Upper lobe of right lung (tissue), 1 donor: ENCODE data around the gene CCDC40. TPM values are rescaled to one million over a fixed set of nuclear protein-coding genes. Genes with fewer than 3 reads are reported as not detected.

ENCODE experiments used
- ATAC-seq: fragments of 200-7000 bp; cut with Tn5 transposase; one replicate; pipeline ENCODE4 v1.9.1; 2020; ENCODE audit warnings: mild to moderate bottlenecking, moderate library complexity
- DNase-seq: peaks from one replicate; pipeline ENCODE4 v3.0.0-alpha.2; 2020
- H3K27ac ChIP-seq: fragments of 200-600 bp; one replicate; pipeline ENCODE4 v1.8.0; 2022
- H3K27me3 ChIP-seq: fragments of 200-600 bp; one replicate; pipeline ENCODE4 v1.8.0; 2022; ENCODE audit warnings: mild to moderate bottlenecking
- H3K36me3 ChIP-seq: fragments of 200-600 bp; one replicate; pipeline ENCODE4 v1.8.0; 2022
- H3K4me1 ChIP-seq: fragments of 200-600 bp; one replicate; pipeline ENCODE4 v1.8.0; 2022
- H3K4me3 ChIP-seq: fragments of 200-600 bp; one replicate; pipeline ENCODE4 v1.8.0; 2022; ENCODE audit warnings: mild to moderate bottlenecking
- H3K9me3 ChIP-seq: fragments of 200-600 bp; one replicate; pipeline ENCODE4 v1.8.0; 2022
- intact Hi-C: fragments of 100-400 bp; cut with DNase I; formaldehyde crosslinking; loops from one replicate; pipeline ENCODE4 v1.11.0; 2022
- total RNA-seq: library from RNA; stranded (reverse); fragmentation: NEBNext Ultra II Directional; extraction: Animal tissue kit (Norgen Biotek cat#: 25700); gene quantifications from one replicate; pipeline ENCODE4 v1.2.1, GENCODE V29; 2021
- TF ChIP-seq, protein P1 (sequence below): fragments of 200-600 bp; IDR thresholded peaks from one replicate; pipeline ENCODE4 v1.8.0; 2022; ENCODE audit warnings: antibody characterized with exemption
- donor health status: DM: no; HTN: yes; CAD: no; lungs with severe emphysema.

The CCDC40 gene
- total RNA-seq, 1 donor from 2014 or later = 3.5 TPM

DNA sequence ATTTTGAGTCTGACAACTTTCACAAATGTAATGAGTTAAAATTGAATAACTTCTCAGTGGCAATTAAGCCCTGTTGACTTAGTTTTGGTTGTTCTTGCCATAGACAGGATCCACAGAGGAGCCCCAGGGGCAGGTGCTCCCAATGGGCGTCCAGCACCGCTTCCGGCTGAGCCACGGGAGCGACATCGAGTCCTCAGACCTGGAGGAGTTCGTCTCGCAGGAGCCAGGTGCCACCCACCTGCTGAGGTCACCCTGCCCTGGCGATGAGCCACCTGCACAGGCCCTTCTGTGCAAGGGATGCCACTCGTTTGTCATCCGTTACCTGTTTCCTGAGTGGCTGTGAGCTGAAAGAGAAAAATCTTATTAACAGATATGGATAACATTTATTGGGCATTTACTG lies 10.7 kb downstream of the CCDC40 start:
- H3K27ac ChIP-seq = no peak overlapping the region
- TF ChIP-seq, protein P1, sequence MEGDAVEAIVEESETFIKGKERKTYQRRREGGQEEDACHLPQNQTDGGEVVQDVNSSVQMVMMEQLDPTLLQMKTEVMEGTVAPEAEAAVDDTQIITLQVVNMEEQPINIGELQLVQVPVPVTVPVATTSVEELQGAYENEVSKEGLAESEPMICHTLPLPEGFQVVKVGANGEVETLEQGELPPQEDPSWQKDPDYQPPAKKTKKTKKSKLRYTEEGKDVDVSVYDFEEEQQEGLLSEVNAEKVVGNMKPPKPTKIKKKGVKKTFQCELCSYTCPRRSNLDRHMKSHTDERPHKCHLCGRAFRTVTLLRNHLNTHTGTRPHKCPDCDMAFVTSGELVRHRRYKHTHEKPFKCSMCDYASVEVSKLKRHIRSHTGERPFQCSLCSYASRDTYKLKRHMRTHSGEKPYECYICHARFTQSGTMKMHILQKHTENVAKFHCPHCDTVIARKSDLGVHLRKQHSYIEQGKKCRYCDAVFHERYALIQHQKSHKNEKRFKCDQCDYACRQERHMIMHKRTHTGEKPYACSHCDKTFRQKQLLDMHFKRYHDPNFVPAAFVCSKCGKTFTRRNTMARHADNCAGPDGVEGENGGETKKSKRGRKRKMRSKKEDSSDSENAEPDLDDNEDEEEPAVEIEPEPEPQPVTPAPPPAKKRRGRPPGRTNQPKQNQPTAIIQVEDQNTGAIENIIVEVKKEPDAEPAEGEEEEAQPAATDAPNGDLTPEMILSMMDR = no peak
- H3K9me3 ChIP-seq = no peaks in the 10 kb centered on the region
- no peak for DNase-seq
- no peak overlapping the region for H3K4me3 ChIP-seq
- H3K4me1 ChIP-seq = no peaks in the 10 kb centered on the region
- ATAC-seq = no peak
- H3K27me3 ChIP-seq = no peaks in the 10 kb centered on the region
- intact Hi-C loops = no loop called here
- no peaks in the 10 kb centered on the region for H3K36me3 ChIP-seq

DNA sequence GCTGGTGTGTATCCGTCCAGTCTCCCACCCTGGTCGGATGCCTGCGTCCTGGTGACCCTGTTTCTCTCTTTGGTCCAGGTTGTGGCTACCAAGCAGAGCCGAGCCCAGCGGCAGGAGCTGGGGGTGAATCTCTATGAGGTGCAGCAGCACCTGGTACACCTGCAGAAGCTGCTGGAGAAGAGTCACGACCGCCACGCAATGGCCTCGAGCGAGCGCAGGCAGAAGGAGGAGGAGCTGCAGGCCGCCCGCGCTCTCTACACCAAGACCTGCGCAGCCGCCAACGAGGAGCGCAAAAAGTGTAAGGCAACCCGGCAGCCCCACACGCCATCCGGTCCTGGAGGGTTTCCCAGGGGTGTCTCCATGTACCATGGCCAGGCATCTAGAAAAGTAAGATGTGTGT lies 13.5 kb downstream of the CCDC40 start:
- H3K27ac ChIP-seq = no peak overlapping the region
- ATAC-seq = no peak
- H3K4me3 ChIP-seq = no peak overlapping the region
- intact Hi-C loops = no loop called here
- H3K4me1 ChIP-seq = no peaks in the 10 kb centered on the region
- H3K27me3 ChIP-seq = no peaks in the 10 kb centered on the region
- no peak for DNase-seq
- H3K36me3 ChIP-seq = no peaks in the 10 kb centered on the region
- TF ChIP-seq, protein P1 = no peak
- no peaks in the 10 kb centered on the region for H3K9me3 ChIP-seq

DNA sequence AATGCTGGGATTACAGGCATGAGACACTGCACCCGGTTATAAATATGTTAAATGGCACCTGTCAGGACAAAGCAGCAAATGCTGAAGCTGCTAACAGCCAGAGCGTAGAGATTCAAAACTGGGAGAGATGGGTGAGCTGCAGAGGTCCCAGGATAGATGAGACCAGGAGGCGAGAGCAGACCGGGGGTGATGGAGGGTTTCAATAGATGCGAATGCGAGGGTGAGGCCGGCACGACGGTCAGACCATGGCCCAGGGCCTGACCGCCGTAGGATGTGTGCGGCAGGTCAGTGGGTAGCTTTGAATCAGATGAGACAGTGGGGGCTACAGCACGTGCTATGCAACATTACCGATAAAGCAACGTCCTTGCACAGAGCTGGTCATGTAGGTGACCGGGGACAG lies 14.3 kb downstream of the CCDC40 start:
- intact Hi-C loops = no loop called here
- ATAC-seq = no peak
- TF ChIP-seq, protein P1 = no peak
- Histone ChIP-seq H3K27ac (no peak overlapping the region), H3K27me3 (no peaks in the 10 kb centered on the region), H3K4me3 (no peak overlapping the region), H3K4me1 (no peaks in the 10 kb centered on the region), H3K9me3 (no peaks in the 10 kb centered on the region), H3K36me3 (no peaks in the 10 kb centered on the region)
- DNase-seq = no peak

DNA sequence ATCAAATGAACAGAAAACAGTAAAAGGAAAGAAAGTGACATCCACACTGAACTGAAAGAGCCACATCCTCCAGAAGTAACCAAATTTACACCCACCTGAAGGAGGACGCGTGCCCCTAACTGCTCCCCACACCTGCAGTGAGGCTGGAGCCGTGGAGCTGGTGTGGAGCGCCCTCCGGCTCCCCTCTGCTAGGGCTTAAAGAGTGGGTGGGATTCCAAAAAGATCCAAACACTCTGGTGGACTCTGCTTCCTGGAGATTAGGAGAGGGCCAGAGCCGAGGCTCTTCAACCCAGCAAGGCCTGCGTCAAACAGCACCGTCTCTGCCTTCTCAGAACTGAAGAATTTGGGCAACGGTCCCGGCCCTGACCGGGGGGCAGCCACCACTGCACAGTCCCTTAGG lies 15.2 kb downstream of the CCDC40 start:
- Histone ChIP-seq H3K9me3 (no peaks in the 10 kb centered on the region), H3K4me1 (no peaks in the 10 kb centered on the region), H3K36me3 (no peaks in the 10 kb centered on the region), H3K27me3 (no peaks in the 10 kb centered on the region), H3K4me3 (no peak overlapping the region), H3K27ac (no peak overlapping the region)
- no peak for DNase-seq
- intact Hi-C loops = no loop called here
- TF ChIP-seq, protein P1 = no peak
- no peak for ATAC-seq

DNA sequence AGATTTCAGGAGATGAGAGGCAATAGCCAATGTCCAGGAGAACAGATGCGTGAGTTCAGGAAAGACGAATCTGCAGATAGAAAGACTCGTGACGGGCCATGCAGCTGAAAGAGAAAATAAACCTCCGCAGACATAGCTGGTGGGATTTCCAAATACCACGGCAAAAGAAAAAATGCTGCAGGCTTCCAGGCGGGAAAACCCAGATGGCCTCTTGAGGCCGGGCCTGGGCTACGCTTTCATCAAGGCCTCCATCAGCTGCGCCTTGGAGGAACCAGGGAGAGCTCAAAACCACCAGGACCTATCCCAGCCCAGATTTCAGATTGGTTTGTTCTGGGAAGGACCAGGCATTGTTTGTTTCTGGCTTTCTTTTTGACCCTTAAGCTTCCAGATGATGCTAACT lies 16.7 kb downstream of the CCDC40 start:
- TF ChIP-seq, protein P1 = no peak
- H3K4me1 ChIP-seq = no peaks in the 10 kb centered on the region
- H3K9me3 ChIP-seq = no peaks in the 10 kb centered on the region
- DNase-seq (no peak), ATAC-seq (no peak)
- intact Hi-C loops = no loop called here
- H3K36me3 ChIP-seq = no peaks in the 10 kb centered on the region
- H3K4me3 ChIP-seq = no peak overlapping the region
- no peaks in the 10 kb centered on the region for H3K27me3 ChIP-seq
- H3K27ac ChIP-seq = no peak overlapping the region

DNA sequence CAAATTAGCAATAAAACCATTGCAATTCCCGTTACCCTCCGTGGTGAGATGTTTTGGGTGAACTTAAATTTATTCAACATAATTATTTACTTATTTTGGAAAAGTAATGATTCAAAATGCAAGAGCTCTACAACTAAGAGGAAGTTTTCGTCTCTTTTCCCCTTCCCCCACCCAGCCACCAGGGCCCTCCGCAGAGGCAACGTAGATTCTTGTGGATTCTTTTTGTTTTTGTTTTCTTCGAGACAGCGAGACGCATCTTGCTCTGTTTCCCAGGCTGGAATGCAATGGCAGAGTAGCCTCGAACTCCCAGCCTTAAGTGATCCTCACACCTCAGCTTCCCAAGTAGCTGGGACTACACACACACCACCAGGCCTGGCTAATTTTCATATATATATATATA lies 19.2 kb downstream of the CCDC40 start:
- H3K27ac ChIP-seq = no peak overlapping the region
- no peaks in the 10 kb centered on the region for H3K36me3 ChIP-seq
- TF ChIP-seq, protein P1 = no peak
- no peaks in the 10 kb centered on the region for H3K27me3 ChIP-seq
- intact Hi-C loops = no loop called here
- DNase-seq (no peak), ATAC-seq (no peak)
- H3K9me3 ChIP-seq = no peaks in the 10 kb centered on the region
- no peak overlapping the region for H3K4me3 ChIP-seq
- H3K4me1 ChIP-seq = no peaks in the 10 kb centered on the region
